Natural killer cell (primary cell): ENCODE measurements around the gene RPRM. TPM values are rescaled to one million over a fixed set of nuclear protein-coding genes. Genes with fewer than 3 reads are reported as not detected.

ENCODE experiments used
- ATAC-seq, 3 donors: fragments of 150-1000 bp in 2 of 3; fragments of 200-7000 bp in 1 of 3; cut with Tn5 transposase; 1 replicate in 1 of 3; 2 replicates in 2 of 3; pipeline ENCODE4 v1.10.0; 2021; ENCODE audit warnings: mild to moderate bottlenecking in 2 of 3, moderate library complexity in 2 of 3
- DNase-seq, 2 donors: peaks; one replicate each; pipeline versions ENCODE4 v3.0.0 to v3.0.0-alpha.2; 2013 to 2021; ENCODE audit warnings: mixed read lengths in 1 of 2
- H3K27ac ChIP-seq: one replicate; pipeline ENCODE4 v1.5.1; 2013; ENCODE audit warnings: mild to moderate bottlenecking, low read length
- H3K27me3 ChIP-seq: one replicate; pipeline ENCODE4 v1.6.1; 2013; ENCODE audit warnings: low read length; ENCODE audit not compliant: control insufficient read depth, insufficient read depth
- H3K36me3 ChIP-seq: one replicate; pipeline ENCODE4 v1.6.1; 2013; ENCODE audit warnings: low read length; ENCODE audit not compliant: control insufficient read depth, insufficient read depth
- H3K4me1 ChIP-seq: one replicate; pipeline ENCODE4 v1.6.1; 2013; ENCODE audit warnings: low read length; ENCODE audit not compliant: control insufficient read depth, insufficient read depth
- H3K4me3 ChIP-seq: one replicate; pipeline ENCODE4 v1.5.1; 2013; ENCODE audit warnings: low read length
- H3K9me3 ChIP-seq: one replicate; pipeline ENCODE4 v1.6.1; 2013; ENCODE audit warnings: low read length; ENCODE audit not compliant: control insufficient read depth, insufficient read depth
- H3K27ac Mint-ChIP-seq, 2 donors: one replicate each; pipeline ENCODE4 v1.8.0; 2022; ENCODE audit warnings: mild to moderate bottlenecking in 2 of 2, mixed read lengths in 2 of 2, moderate library complexity in 1 of 2
- H3K27me3 Mint-ChIP-seq, 2 donors: one replicate each; pipeline ENCODE4 v1.8.0; 2022; ENCODE audit warnings: low read depth in 2 of 2, mixed read lengths in 2 of 2
- H3K36me3 Mint-ChIP-seq: one replicate; pipeline ENCODE4 v1.8.0; 2022; ENCODE audit warnings: mixed read lengths
- H3K4me1 Mint-ChIP-seq, 2 donors: one replicate each; pipeline ENCODE4 v1.8.0; 2022; ENCODE audit warnings: mixed read lengths in 2 of 2
- H3K4me3 Mint-ChIP-seq: one replicate; pipeline ENCODE4 v1.8.0; 2022; ENCODE audit warnings: mild to moderate bottlenecking, moderate library complexity, mixed read lengths
- H3K9me3 Mint-ChIP-seq, 2 donors: one replicate each; pipeline ENCODE4 v1.8.0; 2022; ENCODE audit warnings: mixed read lengths in 2 of 2
- CTCF ChIP-seq: fragments of 200-600 bp; IDR thresholded peaks from one replicate; pipeline ENCODE4 v1.8.0; 2022; ENCODE audit warnings: antibody characterized with exemption
- WGBS: methylation state at CpG from one replicate; pipeline ENCODE4 v1.1.7; 2013; ENCODE audit warnings: missing lambda C conversion rate; ENCODE audit not compliant: insufficient coverage; 5-methylcytosine and 5-hydroxymethylcytosine counted together
- intact Hi-C: fragments of 100-400 bp; cut with micrococcal nuclease; formaldehyde crosslinking; loops from one replicate; pipeline ENCODE4 v1.14.2; 2022
- total RNA-seq, 4 donors: library from RNA; stranded (reverse); fragments of 120-200 nt in 1 of 4; gene quantifications; one replicate each; pipeline versions ENCODE4 v1.2.3 to v1.2.4, GENCODE V29; 2013 to 2022

RPRM gene
- not detected for total RNA-seq
- not detected for total RNA-seq (2013)

GRCh38 chr2:153478289-153479261 is at the start of gene RPRM:
Gene RPRM, minus strand, starts transcription at chr2:153478762. Its CDS starts 197 bp downstream, at chr2:153478565.
- peak; percentile 84 to 88 (median 86) for ATAC-seq
- TF ChIP-seq CTCF = peak; percentile 50
- peaks cover 13 to 17% of the 10 kb centered on the region in 2 donors for H3K4me1 Mint-ChIP-seq
- H3K9me3 Mint-ChIP-seq = no peaks in the 10 kb centered on the region
- H3K27me3 Mint-ChIP-seq = peaks cover 32 to 50% of the 10 kb centered on the region in 2 donors
- 3% methylated on average over 93 of the region's 93 CpGs for WGBS
- Histone ChIP-seq H3K4me1 (peaks cover 22% of the 10 kb centered on the region), H3K4me3 (no peak within 1 kb of the TSS), H3K27me3 (peaks cover 30% of the 10 kb centered on the region), H3K9me3 (no peaks in the 10 kb centered on the region), H3K27ac (no peak within 1 kb of the TSS), H3K36me3 (no peaks in the 10 kb centered on the region)
- H3K36me3 Mint-ChIP-seq = no peaks in the 10 kb centered on the region
- H3K4me3 Mint-ChIP-seq = peak within 1 kb of the TSS; percentile 85
- H3K27ac Mint-ChIP-seq = peak within 1 kb of the TSS in 1 of 2 donors; percentile 27
- DNase-seq = peak; percentile 42 to 62
- intact Hi-C loops = no loop called here

- no peaks in the 10 kb centered on the region for H3K4me1 ChIP-seq
These were observed 40.8 kb upstream of the RPRM start for GRCh38 chr2:153519257-153519875.

GRCh38 chr2:153512331-153512730 is 33.8 kb upstream of the RPRM start:
- intact Hi-C loops = no loop called here
- H3K36me3 Mint-ChIP-seq = no peaks in the 10 kb centered on the region
- Histone ChIP-seq H3K27me3 (no peaks in the 10 kb centered on the region), H3K4me1 (no peaks in the 10 kb centered on the region), H3K27ac (no peak overlapping the region), H3K9me3 (peaks cover 4% of the 10 kb centered on the region), H3K4me3 (no peak overlapping the region), H3K36me3 (no peaks in the 10 kb centered on the region)
- H3K27ac Mint-ChIP-seq = no peak overlapping the region
- TF ChIP-seq CTCF = no peak
- WGBS = 85% methylated on average over 2 of the region's 4 CpGs
- H3K27me3 Mint-ChIP-seq = no peaks in the 10 kb centered on the region
- H3K4me3 Mint-ChIP-seq = no peak overlapping the region
- no peaks in the 10 kb centered on the region for H3K4me1 Mint-ChIP-seq
- H3K9me3 Mint-ChIP-seq = peaks cover 5% of the 10 kb centered on the region in 2 donors
- DNase-seq (no peak), ATAC-seq (no peak)

More at GRCh38 chr2:153519257-153519875, 40.8 kb upstream of the RPRM start:
- Mint-ChIP-seq H3K4me3 (no peak overlapping the region), H3K27ac (no peak overlapping the region), H3K27me3 (no peaks in the 10 kb centered on the region), H3K4me1 (no peaks in the 10 kb centered on the region), H3K9me3 (peaks cover 2% of the 10 kb centered on the region in 2 donors), H3K36me3 (no peaks in the 10 kb centered on the region)
- TF ChIP-seq CTCF = peak; percentile 68
- no peaks in the 10 kb centered on the region for H3K27me3 ChIP-seq
- no peak overlapping the region for H3K4me3 ChIP-seq
- intact Hi-C loops = no loop called here
- no peak for ATAC-seq
- no peaks in the 10 kb centered on the region for H3K36me3 ChIP-seq
- H3K27ac ChIP-seq = no peak overlapping the region
- 0% methylated on average over 1 of the region's 1 CpG for WGBS
- DNase-seq = peak in 1 of 2 donors; percentile 63
- no peaks in the 10 kb centered on the region for H3K9me3 ChIP-seq
